Measurements from ENCODE around the gene EXOC3.

The EXOC3 gene

GRCh38 chr5:432928-433791 is 9.8 kb upstream of the EXOC3 start:
- H3K4me3 ChIP-seq (ENCODE audit: low read depth, low read length): no peak overlapping the region
- no peak for DNase-seq (ENCODE audit: low read depth)
- no peak for TF ChIP-seq CTCF (IDR thresholded peaks at IDR 0.05; ENCODE audit: control insufficient read depth, extremely low read depth, insufficient read depth)

DNA sequence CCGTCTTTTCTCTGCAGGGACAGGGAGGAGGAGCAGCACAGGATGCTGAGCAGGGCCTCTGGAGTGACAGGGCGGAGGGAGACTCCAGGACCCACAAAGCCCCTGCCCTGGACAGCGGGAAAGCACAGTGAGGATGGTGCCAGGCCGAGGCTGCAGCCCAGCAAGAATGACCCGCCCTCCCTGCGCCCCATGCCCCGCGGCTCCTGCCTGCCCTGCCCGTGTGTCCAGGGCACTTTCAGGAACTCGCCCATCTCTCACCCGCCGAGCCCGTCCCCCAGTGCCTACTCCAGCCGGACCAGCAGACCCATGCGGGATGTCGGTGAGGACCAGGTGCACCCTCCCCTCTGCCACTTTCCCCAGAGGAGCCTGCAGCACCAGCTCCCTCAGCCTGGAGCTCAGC is 9.1 kb upstream of the EXOC3 start:
- no peak for TF ChIP-seq CTCF (IDR thresholded peaks at IDR 0.05; ENCODE audit: control insufficient read depth, extremely low read depth, insufficient read depth)
- DNase-seq (ENCODE audit: low read depth): no peak
- H3K4me3 ChIP-seq (ENCODE audit: low read depth, low read length): no peak overlapping the region

- H3K4me3 ChIP-seq (ENCODE audit: low read depth, low read length): no peak overlapping the region
- no peak for TF ChIP-seq CTCF (IDR thresholded peaks at IDR 0.05; ENCODE audit: control insufficient read depth, extremely low read depth, insufficient read depth)
- DNase-seq (ENCODE audit: low read depth): no peak
Observed at GRCh38 chr5:434443-435146, 8.4 kb upstream of the EXOC3 start.

- no peak for TF ChIP-seq CTCF (IDR thresholded peaks at IDR 0.05; ENCODE audit: control insufficient read depth, extremely low read depth, insufficient read depth)
Observed at GRCh38 chr5:435156-435790, 7.7 kb upstream of the EXOC3 start.

DNA sequence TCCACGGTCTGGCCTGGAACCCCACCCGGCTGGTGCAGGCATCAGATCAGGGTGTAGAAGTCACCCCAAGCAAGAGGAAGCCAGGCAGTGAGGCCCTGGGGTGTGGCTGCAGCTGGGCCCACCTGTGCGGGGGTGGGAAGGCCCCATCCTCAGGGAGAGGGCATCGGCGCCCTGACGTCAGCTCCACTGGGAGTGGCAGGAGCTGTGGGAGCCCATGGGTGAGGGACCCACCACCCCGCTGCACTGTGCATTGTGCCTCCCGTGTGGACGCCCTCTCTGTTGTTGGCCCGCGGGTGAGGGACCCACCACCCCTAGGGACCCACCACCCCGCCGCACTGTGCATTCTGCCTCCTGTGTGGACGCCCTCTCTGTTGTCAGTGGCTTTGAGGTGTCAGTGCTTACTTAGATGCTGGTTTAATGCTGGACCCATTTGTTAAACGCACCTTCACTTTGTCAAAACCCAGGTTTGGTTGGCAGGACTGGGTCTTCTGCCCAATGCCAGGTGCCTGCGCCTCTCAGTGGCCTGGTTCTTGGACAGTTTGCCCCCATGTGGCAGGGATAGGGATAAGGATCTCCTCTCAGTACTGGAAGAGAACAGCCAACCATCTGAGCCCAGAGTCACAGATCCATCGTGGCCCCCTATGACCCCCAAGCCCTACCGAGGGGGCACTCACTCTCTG is 6.9 kb upstream of the EXOC3 start:
- H3K4me3 ChIP-seq (ENCODE audit: low read depth, low read length): no peak overlapping the region
- peak; percentile 69 for TF ChIP-seq CTCF (IDR thresholded peaks at IDR 0.05; ENCODE audit: control insufficient read depth, extremely low read depth, insufficient read depth)
- peak; percentile 33 for DNase-seq (ENCODE audit: low read depth)

More at GRCh38 chr5:435156-435790, 7.7 kb upstream of the EXOC3 start:
- no peak for DNase-seq (ENCODE audit: low read depth)
- H3K4me3 ChIP-seq (ENCODE audit: low read depth, low read length): no peak overlapping the region

DNA sequence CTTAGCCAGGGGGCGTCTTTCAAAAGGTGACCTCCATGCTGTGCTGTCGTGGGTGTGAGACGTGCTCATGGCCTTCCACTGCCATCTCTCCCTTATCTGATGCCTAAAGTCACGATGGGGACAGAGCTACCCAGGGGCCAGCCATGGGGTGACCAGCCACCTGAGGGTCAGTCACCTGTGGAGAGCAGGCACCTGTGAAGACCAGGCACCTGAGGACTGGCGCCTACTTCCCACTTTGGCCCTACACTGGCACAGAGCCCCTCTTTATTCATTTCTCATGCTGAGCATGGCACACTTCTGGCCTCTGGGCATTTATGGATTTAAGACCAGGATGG is 6.4 kb upstream of the EXOC3 start:
- no peak for TF ChIP-seq CTCF (IDR thresholded peaks at IDR 0.05; ENCODE audit: control insufficient read depth, extremely low read depth, insufficient read depth)
- no peak for DNase-seq (ENCODE audit: low read depth)
- H3K4me3 ChIP-seq (ENCODE audit: low read depth, low read length): no peak overlapping the region
